Measurements from ENCODE around the gene ST3GAL3.

GRCh38 chr1:43879414-43879813 lies 172.1 kb downstream of the ST3GAL3 start:
- TF ChIP-seq, protein P1, sequence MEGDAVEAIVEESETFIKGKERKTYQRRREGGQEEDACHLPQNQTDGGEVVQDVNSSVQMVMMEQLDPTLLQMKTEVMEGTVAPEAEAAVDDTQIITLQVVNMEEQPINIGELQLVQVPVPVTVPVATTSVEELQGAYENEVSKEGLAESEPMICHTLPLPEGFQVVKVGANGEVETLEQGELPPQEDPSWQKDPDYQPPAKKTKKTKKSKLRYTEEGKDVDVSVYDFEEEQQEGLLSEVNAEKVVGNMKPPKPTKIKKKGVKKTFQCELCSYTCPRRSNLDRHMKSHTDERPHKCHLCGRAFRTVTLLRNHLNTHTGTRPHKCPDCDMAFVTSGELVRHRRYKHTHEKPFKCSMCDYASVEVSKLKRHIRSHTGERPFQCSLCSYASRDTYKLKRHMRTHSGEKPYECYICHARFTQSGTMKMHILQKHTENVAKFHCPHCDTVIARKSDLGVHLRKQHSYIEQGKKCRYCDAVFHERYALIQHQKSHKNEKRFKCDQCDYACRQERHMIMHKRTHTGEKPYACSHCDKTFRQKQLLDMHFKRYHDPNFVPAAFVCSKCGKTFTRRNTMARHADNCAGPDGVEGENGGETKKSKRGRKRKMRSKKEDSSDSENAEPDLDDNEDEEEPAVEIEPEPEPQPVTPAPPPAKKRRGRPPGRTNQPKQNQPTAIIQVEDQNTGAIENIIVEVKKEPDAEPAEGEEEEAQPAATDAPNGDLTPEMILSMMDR (IDR thresholded peaks at IDR 0.05; ENCODE audit: extremely low read depth in 1 of 2, insufficient read depth in 1 of 2, low read depth in 1 of 2, low read length in 2 of 2) = no peak
- TF ChIP-seq EZH2 (IDR thresholded peaks at IDR 0.05; ENCODE audit: borderline replicate concordance, low read depth, low read length, severe bottlenecking) = no peak
- TF ChIP-seq POLR2AphosphoS5 (IDR thresholded peaks at IDR 0.05; ENCODE audit: insufficient read depth, low read depth, low read length) = no peak
- TF ChIP-seq MYC (IDR thresholded peaks at IDR 0.05; ENCODE audit: low read depth, low read length) = no peak
- no peak for TF ChIP-seq POLR2A (IDR thresholded peaks at IDR 0.05; ENCODE audit: low read depth, low read length)
- no peak for TF ChIP-seq JUN (IDR thresholded peaks at IDR 0.05; ENCODE audit: borderline replicate concordance, insufficient read depth, insufficient read length, low read depth)
